Gastroesophageal sphincter (tissue), 3 donors: ENCODE results near the gene TGFBR3.

Experiments used
- CTCF ChIP-seq, 4 experiments: fragments of 200-600 bp in 2 of 4; fragments of 450-650 bp in 2 of 4; sonication (generic) in 1 of 4; IDR thresholded peaks; one replicate each; pipeline ENCODE4 v1.5.1; 2017 to 2019; ENCODE audit warnings: antibody characterized with exemption in 4 of 4, mild to moderate bottlenecking in 2 of 4, moderate library complexity in 2 of 4
- EP300 ChIP-seq: sonication (generic); formaldehyde crosslinking; IDR thresholded peaks from one replicate; pipeline ENCODE4 v1.6.1; 2017; ENCODE audit warnings: antibody characterized with exemption, mild to moderate bottlenecking
- POLR2A ChIP-seq, 2 donors: fragments of 450-650 bp; IDR thresholded peaks; one replicate each; pipeline ENCODE4 v1.6.1; 2017; ENCODE audit warnings: antibody characterized with exemption in 2 of 2, mild to moderate bottlenecking in 2 of 2, moderate library complexity in 1 of 2

- no peak for TF ChIP-seq POLR2A (IDR thresholded peaks at IDR 0.05)
- TF ChIP-seq EP300, result no peak
- TF ChIP-seq CTCF (IDR thresholded peaks at IDR 0.05), result no peak
These were observed 57.2 kb downstream of the TGFBR3 start for GRCh38 chr1:91828583-91829281.
